HepG2 (cell line): ENCODE results near the gene SRC. TPM values are rescaled to one million over a fixed set of nuclear protein-coding genes. Genes with fewer than 3 reads are reported as not detected.

ENCODE experiments used
- FOXJ3 ChIP-seq: sonication (generic); formaldehyde crosslinking; IDR thresholded peaks from 2 replicates; pipeline ENCODE4 v1.4.0; 2020; ENCODE audit warnings: missing genetic modification reagents, mild to moderate bottlenecking, borderline replicate concordance
- FOXO4 ChIP-seq: sonication (generic); formaldehyde crosslinking; conservative IDR thresholded peaks from 2 replicates; pipeline ENCODE4 v1.8.1; 2023; ENCODE audit warnings: missing genetic modification reagents
- FUBP1 ChIP-seq: sonication (generic); formaldehyde crosslinking; IDR thresholded peaks from 2 replicates; pipeline ENCODE4 v1.5.1; 2020; ENCODE audit warnings: missing genetic modification reagents, mild to moderate bottlenecking, borderline replicate concordance
- HMG20B ChIP-seq: conservative IDR thresholded peaks from 2 replicates; pipeline ENCODE4 v1.6.1; 2016; ENCODE audit warnings: missing genetic modification reagents, missing compliant biosample characterization
- HMGA1 ChIP-seq: sonication (generic); formaldehyde crosslinking; conservative IDR thresholded peaks from 2 replicates; pipeline ENCODE4 v1.4.0; 2020; ENCODE audit warnings: missing genetic modification reagents
- KDM5B ChIP-seq: sonication (generic); formaldehyde crosslinking; IDR thresholded peaks from 2 replicates; pipeline ENCODE4 v1.4.0; 2020; ENCODE audit warnings: missing genetic modification reagents, mild to moderate bottlenecking, borderline replicate concordance
- KLF6 ChIP-seq: IDR thresholded peaks from 2 replicates; pipeline ENCODE4 v1.8.0; 2016; ENCODE audit warnings: missing biosample characterization, missing genetic modification reagents
- LRRFIP1 ChIP-seq: sonication (generic); formaldehyde crosslinking; conservative IDR thresholded peaks from 2 replicates; pipeline ENCODE4 v1.4.0; 2020; ENCODE audit warnings: missing genetic modification reagents
- NPAS2 ChIP-seq: sonication (generic); formaldehyde crosslinking; IDR thresholded peaks from 2 replicates; pipeline ENCODE4 v1.8.0; 2022; ENCODE audit warnings: mild to moderate bottlenecking, missing genetic modification reagents, borderline replicate concordance
- TFAP4 ChIP-seq: sonication (generic); IDR thresholded peaks from 2 replicates; pipeline ENCODE4 v1.6.1; 2016; ENCODE audit warnings: low read depth, borderline replicate concordance
- ZNF224 ChIP-seq: sonication (generic); formaldehyde crosslinking; IDR thresholded peaks from 2 replicates; pipeline ENCODE4 v1.5.0; 2020; ENCODE audit warnings: mild to moderate bottlenecking, missing genetic modification reagents
- ZNF274 ChIP-seq: sonication (generic); formaldehyde crosslinking; IDR thresholded peaks from 2 replicates; pipeline ENCODE4 v1.5.1; 2020; ENCODE audit warnings: mild to moderate bottlenecking, missing genetic modification reagents
- ZNF282 ChIP-seq: fragments of 450-650 bp; IDR thresholded peaks from 2 replicates; pipeline ENCODE4 v1.6.1; 2018; ENCODE audit not compliant: partially characterized antibody
- ZNF30 ChIP-seq: sonication (generic); formaldehyde crosslinking; IDR thresholded peaks from 2 replicates; pipeline ENCODE4 v1.5.0; 2020; ENCODE audit warnings: mild to moderate bottlenecking, missing genetic modification reagents
- ZNF496 ChIP-seq: sonication (generic); formaldehyde crosslinking; IDR thresholded peaks from 2 replicates; pipeline ENCODE4 v1.8.1; 2023; ENCODE audit warnings: mild to moderate bottlenecking, moderate library complexity, missing genetic modification reagents; ENCODE audit not compliant: insufficient replicate concordance
- ZNF569 ChIP-seq: sonication (generic); formaldehyde crosslinking; IDR thresholded peaks from 2 replicates; pipeline ENCODE4 v1.5.0; 2020; ENCODE audit warnings: mild to moderate bottlenecking, missing genetic modification reagents, moderate library complexity, borderline replicate concordance
- ZNF766 ChIP-seq: sonication (generic); formaldehyde crosslinking; IDR thresholded peaks from 2 replicates; pipeline ENCODE4 v1.5.0; 2020; ENCODE audit warnings: missing genetic modification reagents, borderline replicate concordance
- ZNF781 ChIP-seq: sonication (generic); formaldehyde crosslinking; IDR thresholded peaks from 2 replicates; pipeline ENCODE4 v1.5.1; 2020; ENCODE audit warnings: borderline replicate concordance, mild to moderate bottlenecking, missing genetic modification reagents; ENCODE audit errors: not compliant biosample characterization
- ZNF841 ChIP-seq: sonication (generic); formaldehyde crosslinking; IDR thresholded peaks from 2 replicates; pipeline ENCODE4 v1.8.1; 2023; ENCODE audit warnings: missing genetic modification reagents, borderline replicate concordance
- ZSCAN20 ChIP-seq: sonication (generic); formaldehyde crosslinking; IDR thresholded peaks from 2 replicates; pipeline ENCODE4 v1.4.0; 2020; ENCODE audit warnings: missing genetic modification reagents, mild to moderate bottlenecking, borderline replicate concordance
- polyA plus RNA-seq, 8 experiments: library from polyadenylated mRNA; depleted of rRNA in 3 of 8; stranded (reverse) in 7 of 8; unstranded in 1 of 8; fragments of >200 nt; fragmentation: Illumina TruSeq in 4 of 8; extraction: Trizol in 4 of 8; gene quantifications; 2 replicates each; pipeline versions ENCODE4 v1.2.1 to v1.2.3, GENCODE V29; 2011 to 2016; ENCODE audit warnings: low read depth in 4 of 8, missing spikeins in 1 of 8, mixed read lengths in 1 of 8; ENCODE audit not compliant: insufficient read depth in 1 of 8
- total RNA-seq, 5 experiments: library from RNA; depleted of rRNA; stranded (reverse); fragments of >200 nt; fragmentation: Illumina TruSeq; extraction: Trizol; gene quantifications; 2 replicates each; pipeline ENCODE4 v1.2.3, GENCODE V29; 2016; ENCODE audit warnings: low read depth in 1 of 5

The SRC gene
- total and polyA plus RNA-seq, 2 of the 13 experiments (the other 11 are each of a cell fraction or from before 2014, with no cell fraction given): 54.7 to 192 TPM

GRCh38 chr20:37398750-37399621, 53.0 kb downstream of the SRC start (continued):
- no peak for TF ChIP-seq LRRFIP1 (CRISPR knock-in tag)
- TF ChIP-seq ZSCAN20 (CRISPR knock-in tag): 0 out of 2 replicates have a peak, but pooled peaks have one; percentile 79
- TF ChIP-seq KLF6 (CRISPR knock-in tag): no peak
- no peak for TF ChIP-seq ZNF282
- no peak for TF ChIP-seq FOXO4 (CRISPR knock-in tag)
- TF ChIP-seq NPAS2 (CRISPR knock-in tag): no peak
- peak; percentile 21; the same call in 1 of the 2 replicates for TF ChIP-seq TFAP4
- no peak for TF ChIP-seq HMGA1 (CRISPR knock-in tag)
- TF ChIP-seq ZNF274 (CRISPR knock-in tag): peak; percentile 84
- TF ChIP-seq ZNF569 (CRISPR knock-in tag): no peak
- 0 out of 2 replicates have a peak, but pooled peaks have one; percentile 14 for TF ChIP-seq HMG20B (CRISPR knock-in tag)
- peak; percentile 15; the same call in 1 of the 2 replicates for TF ChIP-seq ZNF766 (CRISPR knock-in tag)
- peak; percentile 65; the same call in 1 of the 2 replicates for TF ChIP-seq FOXJ3 (CRISPR knock-in tag)
- TF ChIP-seq ZNF224 (CRISPR knock-in tag): no peak
- no peak for TF ChIP-seq ZNF496 (CRISPR knock-in tag)
- TF ChIP-seq FUBP1: 0 out of 2 replicates have a peak, but pooled peaks have one; percentile 16
- no peak for TF ChIP-seq ZNF30 (CRISPR knock-in tag)
- no peak for TF ChIP-seq ZNF841 (CRISPR knock-in tag)
- TF ChIP-seq ZNF781 (CRISPR knock-in tag): no peak
- no peak; the same call in 1 of the 2 replicates for TF ChIP-seq KDM5B
